ENCODE results near the gene SLC51B.
"Not testable (repeated sequence)": the region's sequence is repeated elsewhere in the genome, so short reads cannot be mapped to it uniquely, and the experiment has no call there.

The SLC51B gene

DNA sequence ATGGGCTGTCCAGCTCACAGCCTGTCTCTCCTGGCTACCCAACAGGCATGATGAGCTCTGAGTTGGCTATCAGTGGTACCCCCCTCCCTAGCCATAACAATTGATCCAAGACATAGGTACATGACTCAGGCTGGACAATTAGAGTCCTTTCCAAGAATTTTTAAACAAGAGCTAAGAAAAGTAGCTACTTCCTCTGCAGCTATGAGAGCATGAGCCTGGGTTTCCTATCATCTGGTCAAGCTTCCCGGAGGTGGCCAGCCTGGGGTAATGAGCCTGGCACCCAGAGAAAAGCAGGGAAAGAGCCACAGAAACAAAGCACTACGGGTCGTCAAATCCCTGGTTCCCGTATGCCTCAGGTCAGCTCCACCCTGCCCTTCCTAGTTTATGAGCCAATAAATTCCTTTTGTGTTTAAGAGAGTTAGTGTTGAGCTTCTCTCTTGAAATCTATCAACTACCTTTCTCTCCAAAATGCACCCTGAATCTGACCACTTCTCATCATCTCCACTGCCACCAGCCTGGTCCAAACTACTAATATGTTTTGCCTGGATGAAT lies 2.3 kb upstream of the SLC51B start:
- no peak for DNase-seq

GRCh38 chr15:65044218-65044617 lies 969 bp upstream of the SLC51B start:
- not testable (repeated sequence) for DNase-seq

DNA sequence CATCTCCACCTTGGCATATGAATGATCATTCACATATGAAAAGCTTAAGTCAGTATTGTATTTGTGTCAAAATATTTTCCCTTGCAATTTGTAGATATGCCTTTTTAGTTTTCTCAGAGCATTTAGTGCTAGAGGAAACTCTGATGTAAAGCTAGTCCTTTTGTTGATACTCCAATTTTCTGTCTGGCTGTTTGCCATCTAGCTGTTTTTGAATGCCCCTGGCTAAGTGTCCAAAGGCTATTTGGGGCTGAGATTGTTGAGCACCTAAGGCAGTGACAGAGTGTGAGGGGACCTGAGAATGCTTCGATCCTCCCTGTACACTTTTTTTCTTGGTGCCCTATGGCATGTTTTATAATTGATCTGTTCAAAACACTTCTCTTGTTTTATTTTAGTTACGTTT lies 3.1 kb downstream of the SLC51B start:
- no peak for DNase-seq

DNA sequence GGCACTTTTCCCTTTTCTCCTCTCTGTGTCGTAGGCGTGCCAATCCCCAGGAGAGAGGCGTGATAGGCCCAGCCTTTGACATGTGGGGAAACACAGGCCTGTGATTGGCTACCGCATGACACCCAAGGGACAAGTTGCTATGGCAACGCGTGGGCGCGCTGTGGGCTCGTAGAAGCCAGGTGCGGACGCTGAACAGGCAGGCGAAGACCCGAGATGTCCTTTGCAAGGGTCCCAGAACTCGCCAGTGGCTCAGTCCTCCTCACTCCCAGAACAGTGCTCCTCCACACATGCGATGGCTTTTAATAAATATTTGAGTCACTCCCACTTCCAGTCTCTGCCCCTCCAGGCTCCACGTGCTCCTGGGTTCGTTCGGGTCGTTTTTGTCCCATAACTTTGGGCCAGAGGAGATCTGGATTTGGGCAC lies 4.2 kb downstream of the SLC51B start:
- peak; percentile 85 for DNase-seq

GRCh38 chr15:65050270-65050669 lies 5.1 kb downstream of the SLC51B start:
- DNase-seq: no peak

- no peak for DNase-seq
These were observed 6.1 kb downstream of the SLC51B start for GRCh38 chr15:65051266-65051665.

- DNase-seq: no peak
These were observed 7.8 kb downstream of the SLC51B start for GRCh38 chr15:65052956-65053355.

DNA sequence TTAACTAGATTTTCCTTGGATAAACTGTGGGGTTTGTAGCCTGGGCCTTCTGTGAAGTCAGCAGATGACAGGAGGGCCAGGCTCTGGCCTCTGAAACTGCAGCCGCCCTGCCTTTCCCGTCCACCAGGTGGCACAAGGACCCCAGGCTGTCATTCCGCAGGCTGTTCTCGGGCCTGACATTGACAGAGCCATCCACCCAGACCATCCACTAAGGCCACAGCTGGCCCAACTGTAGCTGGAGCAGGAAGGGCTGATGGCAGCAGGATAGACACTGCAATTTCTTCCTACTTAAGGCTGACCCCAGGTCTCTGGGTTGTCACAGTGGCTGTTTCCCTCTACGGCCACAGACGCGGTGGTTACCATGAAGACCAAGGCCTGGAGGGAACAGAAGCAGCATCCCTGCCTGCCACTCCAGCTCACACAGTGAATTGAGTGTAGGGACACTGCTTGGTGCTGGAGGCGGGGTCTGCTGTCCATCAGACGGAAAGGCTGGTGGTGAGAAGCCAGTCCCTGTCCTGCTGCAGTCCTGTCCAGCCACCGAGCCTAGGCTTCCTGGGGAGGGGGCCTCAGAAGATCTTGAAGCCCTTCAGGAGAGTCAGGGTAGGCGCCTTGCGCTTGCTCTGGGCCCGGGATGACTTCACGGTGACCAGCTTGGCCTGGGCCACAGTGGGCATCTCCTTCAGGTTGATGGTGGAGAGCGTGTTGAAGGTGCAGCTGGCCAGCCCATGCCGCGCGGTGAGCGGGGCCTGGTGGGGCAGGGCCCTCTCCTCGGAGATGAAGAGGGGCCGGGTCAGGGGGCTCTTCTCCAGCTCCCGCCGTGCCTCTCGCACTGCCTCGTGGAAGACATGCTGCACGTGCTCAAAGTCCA lies 9.4 kb downstream of the SLC51B start:
- DNase-seq: peak; percentile 54

GRCh38 chr15:65055201-65055870 lies 10.1 kb downstream of the SLC51B start:
- DNase-seq: no peak

DNA sequence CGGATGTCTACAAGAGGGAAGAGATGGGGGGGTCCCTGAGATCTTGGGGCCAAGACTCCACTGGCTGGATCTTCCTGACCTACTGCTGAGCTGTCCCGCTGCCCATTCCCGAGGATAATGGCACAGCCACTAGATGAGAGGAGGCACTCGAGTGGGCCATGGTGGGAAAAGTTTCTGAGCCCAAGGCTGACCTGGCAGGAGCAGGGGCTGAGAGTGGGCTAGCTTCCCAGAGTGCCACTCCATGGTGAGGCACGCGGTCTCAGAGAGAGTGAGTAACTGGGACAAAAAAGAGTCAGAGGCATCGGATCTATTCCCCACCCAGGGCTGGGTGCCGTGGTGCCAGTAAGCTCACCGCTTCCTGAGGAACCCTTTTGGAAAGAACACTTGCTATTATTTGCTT lies 10.9 kb downstream of the SLC51B start:
- no peak for DNase-seq

- no peak for DNase-seq
These were observed 11.8 kb downstream of the SLC51B start for GRCh38 chr15:65056868-65057548.

GRCh38 chr15:65057549-65057940 lies 12.4 kb downstream of the SLC51B start:
- DNase-seq: no peak

GRCh38 chr15:65058394-65059368 lies 13.5 kb downstream of the SLC51B start:
- no peak for DNase-seq

GRCh38 chr15:65059369-65059750 lies 14.2 kb downstream of the SLC51B start:
- no peak for DNase-seq

DNA sequence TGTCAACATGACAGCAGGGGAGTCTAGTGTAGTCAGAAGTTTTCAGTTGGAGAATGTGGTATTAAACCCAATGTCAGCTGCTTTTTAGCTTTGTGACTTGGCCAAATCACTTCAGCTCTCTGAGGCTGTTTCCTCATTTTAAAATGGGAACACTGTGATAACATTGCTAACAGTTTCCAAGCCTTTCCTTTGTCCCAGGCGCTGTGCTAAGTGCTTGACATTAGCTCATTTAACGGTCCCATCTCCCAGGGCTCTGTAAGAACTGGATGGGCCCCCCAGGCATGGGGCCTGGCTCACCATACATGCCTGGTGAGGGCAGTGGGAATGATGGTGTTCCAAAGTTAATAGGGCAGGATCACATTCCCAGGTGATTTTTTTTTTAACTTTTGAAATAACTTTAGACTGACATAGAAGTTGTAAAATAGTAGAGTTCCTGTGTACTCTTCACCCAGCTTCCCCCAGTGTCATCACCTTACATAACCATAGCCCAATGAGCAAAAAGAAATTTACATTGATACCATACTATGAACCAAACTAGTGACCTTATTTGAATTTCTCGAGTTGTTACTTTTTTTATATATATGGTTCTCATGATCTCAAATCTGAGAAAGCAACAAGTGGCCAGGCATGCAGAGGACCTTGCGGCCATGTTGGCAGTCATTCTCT lies 14.9 kb downstream of the SLC51B start:
- no peak for DNase-seq

GRCh38 chr15:65060641-65061397 lies 15.6 kb downstream of the SLC51B start:
- no peak for DNase-seq

GRCh38 chr15:65062061-65062460 lies 16.9 kb downstream of the SLC51B start:
- DNase-seq: no peak

DNA sequence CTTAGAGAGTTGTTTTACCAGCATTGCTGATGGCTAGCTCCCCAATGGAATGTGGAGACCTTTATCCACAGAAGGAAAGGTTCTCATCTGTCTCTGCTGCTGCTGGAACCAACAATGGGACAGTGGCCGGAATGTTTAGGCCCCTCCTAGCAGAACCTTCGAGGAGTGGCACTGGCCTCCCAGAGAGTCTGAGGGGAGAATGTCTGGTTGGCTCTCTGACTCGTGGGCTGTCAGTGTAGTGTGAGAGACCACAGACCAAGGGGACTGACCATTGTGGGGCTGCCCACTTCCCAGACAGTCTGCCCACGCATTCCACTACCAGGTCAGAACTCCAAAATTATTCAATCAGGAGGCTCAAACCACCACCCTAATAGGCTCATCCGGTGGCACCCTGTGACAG lies 17.5 kb downstream of the SLC51B start:
- no peak for DNase-seq

GRCh38 chr15:65066001-65066634 lies 20.9 kb downstream of the SLC51B start:
- DNase-seq: no peak

DNA sequence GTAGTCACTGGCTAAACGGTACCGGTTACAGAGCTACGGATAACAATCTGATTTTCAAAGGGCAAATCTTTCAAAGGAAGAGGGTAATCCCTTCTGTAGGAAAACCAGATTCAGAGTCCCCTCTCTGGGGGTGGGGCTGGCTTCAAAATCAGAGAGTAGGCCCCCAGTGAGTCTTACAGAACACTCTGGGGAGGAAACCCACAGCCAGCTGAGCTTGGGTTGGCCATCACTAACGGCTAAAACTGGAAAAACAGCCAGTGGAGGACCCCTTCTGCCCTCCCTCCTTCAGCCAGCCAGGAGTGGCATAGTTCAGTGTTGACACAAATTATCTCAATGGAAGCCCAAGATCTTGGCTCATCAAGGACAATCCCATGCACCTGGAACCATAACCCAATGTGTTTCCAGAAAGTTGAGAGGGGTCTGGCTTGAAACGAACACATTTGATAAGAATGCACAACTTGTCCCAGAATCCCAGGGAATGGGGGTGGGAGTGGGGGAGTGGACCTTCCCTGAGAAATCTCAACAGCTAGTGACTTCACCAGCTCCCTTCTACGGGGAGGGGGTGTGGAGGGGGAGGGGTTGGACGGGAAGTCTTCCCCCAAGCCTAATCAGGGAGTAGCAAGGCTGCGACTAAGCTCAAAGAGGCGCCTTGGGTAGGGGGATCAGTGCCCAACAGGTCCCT lies 21.6 kb downstream of the SLC51B start:
- DNase-seq: no peak

Data from activated CD4-positive, CD25-positive, alpha-beta regulatory T cell treated with anti-CD3 and anti-CD28 coated beads, Interleukin-2, amount 50 U/mL, for 72 hours (primary cell).